B cell (primary cell): ENCODE data around the gene CRTAP. TPM values are rescaled to one million over a fixed set of nuclear protein-coding genes. Genes with fewer than 3 reads are reported as not detected.

ENCODE experiments used
- ATAC-seq: fragments of 200-7000 bp; cut with Tn5 transposase; one replicate; pipeline ENCODE4 v1.10.0; 2021; ENCODE audit warnings: low read depth, mild to moderate bottlenecking, moderate number of reproducible peaks, moderate library complexity
- CTCF ChIA-PET: fragments of 350-600 bp; sonication (Branson Sonifier 250); formaldehyde crosslinking; loops from one replicate; lab custom pipeline; 2021; ENCODE audit warnings: antibody characterized with exemption, inconsistent platforms; lab: Charles Lee
- POLR2A ChIA-PET: fragments of 350-600 bp; sonication (Branson Sonifier 250); formaldehyde crosslinking; loops from one replicate; lab custom pipeline; 2021; ENCODE audit warnings: antibody characterized with exemption; lab: Charles Lee
- DNase-seq: peaks from one replicate; pipeline ENCODE4 v3.0.0; 2013
- H2AFZ ChIP-seq: 2 replicates; pipeline ENCODE4 v1.6.1; 2012; ENCODE audit warnings: mild to moderate bottlenecking, low read depth, low read length; ENCODE audit not compliant: insufficient read depth, poor library complexity, severe bottlenecking
- H3K27ac ChIP-seq, 2 donors: 1 replicate in 1 of 2; 2 replicates in 1 of 2; pipeline ENCODE4 v1.5.1; 2012 to 2013; ENCODE audit warnings: low read length in 2 of 2, mild to moderate bottlenecking in 2 of 2, moderate library complexity in 1 of 2
- H3K27me3 ChIP-seq, 4 experiments: fragments of 200-600 bp in 1 of 4; sonication (generic) in 1 of 4; replicated peaks in 1 of 4; 1 replicate in 2 of 4; 2 replicates in 2 of 4; pipeline versions ENCODE4 v1.6.1 to v1.7.0; 2013 to 2016; ENCODE audit warnings: low read length in 3 of 4, mild to moderate bottlenecking in 2 of 4, mixed read lengths in 1 of 4, moderate library complexity in 1 of 4; ENCODE audit not compliant: insufficient read depth in 4 of 4, control insufficient read depth in 3 of 4; ENCODE audit errors: control extremely low read depth in 1 of 4
- H3K36me3 ChIP-seq, 2 experiments: replicated peaks in 1 of 2; 1 replicate in 1 of 2; 2 replicates in 1 of 2; pipeline versions ENCODE4 v1.6.1 to v1.7.1; 2013; ENCODE audit warnings: low read length in 1 of 2; ENCODE audit not compliant: insufficient read depth in 2 of 2, control insufficient read depth in 1 of 2; ENCODE audit errors: control extremely low read depth in 1 of 2, extremely low read depth in 1 of 2
- H3K4me1 ChIP-seq, 2 donors: fragments of 200-600 bp in 1 of 2; sonication (generic) in 1 of 2; 1 replicate in 1 of 2; 2 replicates in 1 of 2; pipeline versions ENCODE4 v1.5.1 to v1.6.1; 2013 to 2017; ENCODE audit warnings: low read length in 2 of 2; ENCODE audit not compliant: control insufficient read depth in 2 of 2, insufficient read depth in 2 of 2
- H3K4me2 ChIP-seq: replicated peaks from 2 replicates; pipeline ENCODE3; 2012; ENCODE audit warnings: mild to moderate bottlenecking, low read depth, low read length; ENCODE audit not compliant: poor library complexity, severe bottlenecking
- H3K4me3 ChIP-seq, 5 experiments: fragments of 200-600 bp in 1 of 5; sonication (generic) in 1 of 5; 1 replicate in 3 of 5; 2 replicates in 2 of 5; pipeline versions ENCODE4 v1.5.1 to v1.7.0; 2011 to 2016; ENCODE audit warnings: low read length in 4 of 5, mild to moderate bottlenecking in 4 of 5, low read depth in 2 of 5, control low read depth in 1 of 5, moderate library complexity in 1 of 5; ENCODE audit not compliant: insufficient read depth in 1 of 5; ENCODE audit errors: control extremely low read depth in 1 of 5, extremely low read depth in 1 of 5
- H3K79me2 ChIP-seq: fragments of 200-600 bp; sonication (generic); one replicate; pipeline ENCODE4 v1.6.0; 2016; ENCODE audit warnings: low read length; ENCODE audit not compliant: control insufficient read depth, insufficient read depth
- H3K9ac ChIP-seq: fragments of 200-600 bp; sonication (generic); 2 replicates; pipeline ENCODE4 v1.6.1; 2017; ENCODE audit warnings: mild to moderate bottlenecking, low read length, moderate library complexity
- H3K9me3 ChIP-seq, 3 donors: one replicate each; pipeline versions ENCODE4 v1.6.1 to v1.7.1; 2013; ENCODE audit warnings: low read length in 2 of 3; ENCODE audit not compliant: control insufficient read depth in 2 of 3, insufficient read depth in 1 of 3; ENCODE audit errors: control extremely low read depth in 1 of 3
- H4K20me1 ChIP-seq: 2 replicates; pipeline ENCODE4 v1.6.0; 2012; ENCODE audit warnings: mild to moderate bottlenecking, low read length; ENCODE audit not compliant: insufficient read depth, control insufficient read depth, poor library complexity, severe bottlenecking
- H3K27ac Mint-ChIP-seq: one replicate; pipeline ENCODE4 v1.8.0; 2021; ENCODE audit warnings: mixed read lengths
- H3K27me3 Mint-ChIP-seq: one replicate; pipeline ENCODE4 v1.8.0; 2021; ENCODE audit warnings: mixed read lengths
- H3K4me1 Mint-ChIP-seq: one replicate; pipeline ENCODE4 v1.8.0; 2021; ENCODE audit warnings: mixed read lengths
- H3K4me3 Mint-ChIP-seq: one replicate; pipeline ENCODE4 v1.8.0; 2021; ENCODE audit warnings: mixed read lengths
- H3K9me3 Mint-ChIP-seq: one replicate; pipeline ENCODE4 v1.8.0; 2022; ENCODE audit warnings: mixed read lengths; ENCODE audit not compliant: insufficient read depth
- CTCF ChIP-seq: fragments of 200-600 bp; IDR thresholded peaks from one replicate; pipeline ENCODE4 v1.8.0; 2022; ENCODE audit warnings: antibody characterized with exemption, mild to moderate bottlenecking
- EZH2 ChIP-seq: IDR thresholded peaks from 2 replicates; pipeline ENCODE4 v1.6.1; 2012; ENCODE audit warnings: borderline replicate concordance, low read depth, mild to moderate bottlenecking, moderate library complexity, low read length; ENCODE audit not compliant: insufficient read depth, poor library complexity, severe bottlenecking
- WGBS: methylation state at CpG from one replicate; pipeline ENCODE4 v1.1.5; 2013; ENCODE audit warnings: missing lambda C conversion rate; ENCODE audit not compliant: insufficient coverage; 5-methylcytosine and 5-hydroxymethylcytosine counted together
- intact Hi-C: fragments of 100-400 bp; cut with micrococcal nuclease; formaldehyde crosslinking; loops from one replicate; pipeline ENCODE4 v1.10.0; 2022
- polyA plus RNA-seq: library from polyadenylated mRNA; depleted of rRNA; stranded (reverse); fragments of >200 nt; gene quantifications from 2 replicates; pipeline ENCODE4 v1.2.3, GENCODE V29; 2012
- total RNA-seq, 2 donors: library from RNA; stranded (reverse); fragments of 120-200 nt in 1 of 2; gene quantifications; 1 replicate in 1 of 2; 2 replicates in 1 of 2; pipeline versions ENCODE4 v1.2.3 to v1.2.4, GENCODE V29; 2013 to 2022

CRTAP gene
- total and polyA plus RNA-seq, 2 donors (not counting 1 experiment from before 2014, with no cell fraction given), result 20.3 to 55.0 TPM

- Mint-ChIP-seq H3K27me3 (no peaks in the 10 kb centered on the region), H3K27ac (no peak overlapping the region), H3K4me1 (peaks cover 3% of the 10 kb centered on the region), H3K9me3 (no peaks in the 10 kb centered on the region), H3K4me3 (no peak overlapping the region)
- H2AFZ ChIP-seq, result no peak overlapping the region
- H3K4me3 ChIP-seq, result no peak overlapping the region
- H4K20me1 ChIP-seq, result no peaks in the 10 kb centered on the region
- no peaks in the 10 kb centered on the region for H3K27me3 ChIP-seq
- H3K9me3 ChIP-seq, result no peaks in the 10 kb centered on the region
- no peak overlapping the region for H3K27ac ChIP-seq
- DNase-seq, result no peak
- intact Hi-C loops, result no loop called here
- no peaks in the 10 kb centered on the region for H3K36me3 ChIP-seq
- no peak overlapping the region for H3K9ac ChIP-seq
- ChIA-PET CTCF (no interaction called here), POLR2A (no interaction called here)
- no peaks in the 10 kb centered on the region for H3K4me1 ChIP-seq
- ATAC-seq, result no peak
- TF ChIP-seq EZH2, result no peak
- no peak overlapping the region for H3K4me2 ChIP-seq
- 97% methylated on average over 4 of the region's 6 CpGs for WGBS
- no peaks in the 10 kb centered on the region for H3K79me2 ChIP-seq
Observed at GRCh38 chr3:33170531-33170930, 56.7 kb downstream of the CRTAP start.

- no peak overlapping the region for H3K4me3 ChIP-seq
- Mint-ChIP-seq H3K4me3 (no peak overlapping the region), H3K27me3 (no peaks in the 10 kb centered on the region), H3K4me1 (peaks cover 3% of the 10 kb centered on the region), H3K9me3 (no peaks in the 10 kb centered on the region), H3K27ac (no peak overlapping the region)
- 71% methylated on average over 3 of the region's 4 CpGs for WGBS
- POLR2A ChIA-PET, result no interaction called here
- H3K27ac ChIP-seq, result no peak overlapping the region
- no peaks in the 10 kb centered on the region for H3K36me3 ChIP-seq
- intact Hi-C loops, result no loop called here
- CTCF ChIA-PET, result interaction anchor here (0.6 kb wide), 1 partner anchor 26 kb away, joined by 3 read pairs; no protein-coding TSS in a partner anchor
- H4K20me1 ChIP-seq, result no peaks in the 10 kb centered on the region
- peak; percentile 14 for ATAC-seq
- H3K79me2 ChIP-seq, result no peaks in the 10 kb centered on the region
- no peak overlapping the region for H3K4me2 ChIP-seq
- H3K4me1 ChIP-seq, result no peaks in the 10 kb centered on the region
- no peak overlapping the region for H2AFZ ChIP-seq
- H3K27me3 ChIP-seq, result no peaks in the 10 kb centered on the region
- no peak for DNase-seq
- H3K9me3 ChIP-seq, result no peaks in the 10 kb centered on the region
- TF ChIP-seq EZH2 (no peak), CTCF (no peak)
- H3K9ac ChIP-seq, result no peak overlapping the region
Observed at GRCh38 chr3:33171580-33171979, 57.8 kb downstream of the CRTAP start.
